Mammary epithelial cell (primary cell): Measurements from ENCODE around the gene NKD2.

Experiments used
- CTCF ChIP-seq, 2 donors: IDR thresholded peaks in 1 of 2; conservative IDR thresholded peaks in 1 of 2; 2 replicates each; pipeline ENCODE4 v1.5.1; 2011 to 2012; ENCODE audit warnings: inconsistent platforms in 2 of 2, low read length in 2 of 2, mild to moderate bottlenecking in 2 of 2, control low read depth in 1 of 2, low read depth in 1 of 2; ENCODE audit not compliant: insufficient read depth in 1 of 2; ENCODE audit errors: extremely low read depth in 1 of 2
- EZH2 ChIP-seq: IDR thresholded peaks from 2 replicates; pipeline ENCODE4 v1.6.1; 2012; ENCODE audit warnings: low read length, inconsistent platforms, borderline replicate concordance

- no peak for TF ChIP-seq CTCF (conservative IDR thresholded peaks at IDR 0.05 in 1 of 2, IDR thresholded peaks at IDR 0.05 in 1 of 2; ENCODE audit: extremely low read depth in 1 of 2, insufficient read depth in 1 of 2, low read depth in 1 of 2, low read length in 2 of 2)
- TF ChIP-seq EZH2, result no peak
Observed at GRCh38 chr5:1036504-1037122, 28.0 kb downstream of the NKD2 start.
